LNCAP (cell line): Measurements from ENCODE around the gene CCDC154.

Experiments used
- TF ChIP-seq, protein P1 (sequence below): fragments of 450-650 bp; IDR thresholded peaks from 2 replicates; pipeline ENCODE4 v1.5.1; 2017; ENCODE audit warnings: mild to moderate bottlenecking

CCDC154 gene

GRCh38 chr16:1390239-1390779 lies 54.0 kb downstream of the CCDC154 start:
- TF ChIP-seq, protein P1, sequence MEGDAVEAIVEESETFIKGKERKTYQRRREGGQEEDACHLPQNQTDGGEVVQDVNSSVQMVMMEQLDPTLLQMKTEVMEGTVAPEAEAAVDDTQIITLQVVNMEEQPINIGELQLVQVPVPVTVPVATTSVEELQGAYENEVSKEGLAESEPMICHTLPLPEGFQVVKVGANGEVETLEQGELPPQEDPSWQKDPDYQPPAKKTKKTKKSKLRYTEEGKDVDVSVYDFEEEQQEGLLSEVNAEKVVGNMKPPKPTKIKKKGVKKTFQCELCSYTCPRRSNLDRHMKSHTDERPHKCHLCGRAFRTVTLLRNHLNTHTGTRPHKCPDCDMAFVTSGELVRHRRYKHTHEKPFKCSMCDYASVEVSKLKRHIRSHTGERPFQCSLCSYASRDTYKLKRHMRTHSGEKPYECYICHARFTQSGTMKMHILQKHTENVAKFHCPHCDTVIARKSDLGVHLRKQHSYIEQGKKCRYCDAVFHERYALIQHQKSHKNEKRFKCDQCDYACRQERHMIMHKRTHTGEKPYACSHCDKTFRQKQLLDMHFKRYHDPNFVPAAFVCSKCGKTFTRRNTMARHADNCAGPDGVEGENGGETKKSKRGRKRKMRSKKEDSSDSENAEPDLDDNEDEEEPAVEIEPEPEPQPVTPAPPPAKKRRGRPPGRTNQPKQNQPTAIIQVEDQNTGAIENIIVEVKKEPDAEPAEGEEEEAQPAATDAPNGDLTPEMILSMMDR: no peak

- TF ChIP-seq, protein P1: no peak
These were observed 54.6 kb downstream of the CCDC154 start for GRCh38 chr16:1389762-1390161.

- TF ChIP-seq, protein P1: no peak
These were observed 57.0 kb downstream of the CCDC154 start for GRCh38 chr16:1387331-1387730.

GRCh38 chr16:1385232-1385631 lies 59.1 kb downstream of the CCDC154 start:
- TF ChIP-seq, protein P1: no peak
